OCI-LY7 (cell line): ENCODE data around the gene CYRIA. TPM values are rescaled to one million over a fixed set of nuclear protein-coding genes. Genes with fewer than 3 reads are reported as not detected.
A peak's percentile ranks its signal among the peaks of the same experiment; 100 is the strongest.

ENCODE experiments used
- BruUV-seq: library from RNA; stranded (reverse); fragments of 400-500 nt; replicated peaks from 2 replicates; lab custom pipeline; 2021; lab: Mats Ljungman, UMichigan
- CTCF ChIA-PET: fragments of 300-600 bp; sonication (Branson Sonifier 250); formaldehyde crosslinking; loops from one replicate; lab custom pipeline; 2022; ENCODE audit warnings: antibody characterized with exemption; ENCODE audit not compliant: unreplicated experiment; lab: Charles Lee
- POLR2A ChIA-PET: fragments of 300-600 bp; sonication (Branson Sonifier 250); formaldehyde crosslinking; loops from one replicate; lab custom pipeline; 2022; ENCODE audit warnings: antibody characterized with exemption; lab: Charles Lee
- DNase-seq: peaks from one replicate; pipeline ENCODE4 v3.0.0-alpha.2; 2015; ENCODE audit warnings: low spot score
- H2AFZ ChIP-seq: fragments of 200-600 bp; sonication (generic), shearing (Covaris generic); 2 replicates; pipeline ENCODE4 v1.6.1; 2014; ENCODE audit warnings: mild to moderate bottlenecking, antibody characterized with exemption, low read length, moderate library complexity
- H3K27ac ChIP-seq: fragments of 200-600 bp; sonication (generic); 2 replicates; pipeline ENCODE4 v1.5.1; 2014; ENCODE audit warnings: mixed run types, low read depth, mild to moderate bottlenecking, moderate library complexity, low read length, inconsistent platforms; ENCODE audit not compliant: poor library complexity, severe bottlenecking
- H3K36me3 ChIP-seq: fragments of 200-600 bp; sonication (generic); 2 replicates; pipeline ENCODE4 v1.6.1; 2014; ENCODE audit warnings: mild to moderate bottlenecking, antibody characterized with exemption, low read length, moderate library complexity, mixed read lengths; ENCODE audit not compliant: insufficient read depth
- H3K4me1 ChIP-seq: fragments of 200-600 bp; sonication (generic); 2 replicates; pipeline ENCODE4 v1.5.1; 2014; ENCODE audit warnings: mild to moderate bottlenecking, low read length; ENCODE audit not compliant: insufficient read depth, poor library complexity, severe bottlenecking
- H3K4me2 ChIP-seq: fragments of 200-600 bp; sonication (generic); 2 replicates; pipeline ENCODE4 v1.6.1; 2014; ENCODE audit warnings: mild to moderate bottlenecking, low read length
- H3K4me3 ChIP-seq: fragments of 200-600 bp; sonication (generic); 2 replicates; pipeline ENCODE4 v1.5.1; 2014; ENCODE audit warnings: mild to moderate bottlenecking, low read depth, low read length; ENCODE audit not compliant: poor library complexity, severe bottlenecking
- H3K79me2 ChIP-seq: fragments of 200-600 bp; sonication (generic); 2 replicates; pipeline ENCODE4 v1.6.1; 2016; ENCODE audit warnings: low read depth, mild to moderate bottlenecking, low read length, moderate library complexity, mixed read lengths; ENCODE audit not compliant: insufficient read depth
- H3K9me2 ChIP-seq: fragments of 200-600 bp; sonication (generic); 2 replicates; pipeline ENCODE4 v1.6.1; 2016; ENCODE audit warnings: mild to moderate bottlenecking, low read length, mixed read lengths; ENCODE audit not compliant: insufficient read depth
- H3K9me3 ChIP-seq: fragments of 200-600 bp; sonication (generic); 2 replicates; pipeline ENCODE4 v1.6.1; 2014; ENCODE audit warnings: mild to moderate bottlenecking, mixed run types, low read length, mixed read lengths
- H4K20me1 ChIP-seq: fragments of 200-600 bp; sonication (generic); 2 replicates; pipeline ENCODE4 v1.6.1; 2014; ENCODE audit warnings: mild to moderate bottlenecking, antibody characterized with exemption, low read length, moderate library complexity, mixed read lengths; ENCODE audit not compliant: insufficient read depth
- EZH2phosphoT487 ChIP-seq: fragments of 200-600 bp; sonication (generic); IDR thresholded peaks from 2 replicates; pipeline ENCODE4 v1.6.1; 2018; ENCODE audit warnings: low read depth, borderline replicate concordance, mild to moderate bottlenecking, mixed run types, antibody characterized with exemption, low read length, moderate library complexity, mixed read lengths
- intact Hi-C: fragments of 100-400 bp; cut with micrococcal nuclease; formaldehyde crosslinking; loops from one replicate; pipeline ENCODE4 v1.10.0; 2022; ENCODE audit not compliant: unreplicated experiment
- total RNA-seq, 2 experiments: library from RNA; depleted of rRNA in 1 of 2; stranded (reverse); fragments of >200 nt in 1 of 2; shearing (Covaris generic) in 1 of 2; gene quantifications; 2 replicates each; pipeline ENCODE4 v1.2.3, GENCODE V29; 2014 to 2022
- TF ChIP-seq, protein P1 (sequence below): fragments of 200-600 bp; sonication (generic); conservative IDR thresholded peaks from 2 replicates; pipeline ENCODE4 v1.5.1; 2014; ENCODE audit warnings: mild to moderate bottlenecking, antibody characterized with exemption, low read length, moderate library complexity, mixed read lengths

CYRIA gene
- total RNA-seq, 2 experiments from 2014 or later, result 5.0 to 11.7 TPM

DNA sequence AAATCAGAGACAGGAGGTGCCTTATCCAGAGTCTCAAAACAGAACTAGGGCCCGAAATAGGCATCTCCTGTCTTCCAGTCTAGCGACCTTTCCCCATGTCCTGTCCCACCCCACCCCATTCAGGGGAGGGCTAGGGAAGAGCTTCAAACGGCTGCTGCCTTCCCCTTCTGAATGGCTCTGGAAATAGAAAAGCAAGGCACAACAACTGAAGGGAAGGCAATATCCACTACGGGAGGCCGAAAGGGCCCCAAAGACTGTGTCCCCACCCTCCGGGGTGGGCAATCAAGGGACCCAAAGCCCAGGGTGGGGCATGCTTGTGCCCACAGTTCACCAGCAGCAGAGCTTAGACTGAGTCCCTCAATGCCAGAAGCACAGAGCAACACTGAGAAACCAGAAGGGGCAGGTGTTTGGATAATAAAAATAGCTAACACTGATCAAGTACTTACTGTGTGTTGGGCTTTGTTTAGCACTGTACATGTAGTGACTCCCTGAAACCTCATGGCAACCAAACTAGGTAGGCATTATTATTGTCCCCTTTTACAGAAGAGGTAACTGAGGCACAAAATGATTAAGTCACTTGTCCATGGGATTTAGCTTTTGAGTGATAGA, 38.5 kb downstream of the CYRIA start:
- peaks cover 96% of the 10 kb centered on the region for H3K4me1 ChIP-seq
- DNase-seq, result peak; percentile 80
- H2AFZ ChIP-seq, result no peak overlapping the region; the same call in 1 of the 2 replicates
- H4K20me1 ChIP-seq, result no peaks in the 10 kb centered on the region
- H3K79me2 ChIP-seq, result peaks cover 13% of the 10 kb centered on the region; the same call in 1 of the 2 replicates
- no peaks in the 10 kb centered on the region for H3K9me3 ChIP-seq
- H3K27ac ChIP-seq, result peak overlapping the region; percentile 97
- no peaks in the 10 kb centered on the region for H3K9me2 ChIP-seq
- H3K36me3 ChIP-seq, result peaks cover 1% of the 10 kb centered on the region; the same call in 1 of the 2 replicates
- POLR2A ChIA-PET, result interaction anchor here (0.7 to 15.0 kb wide), 11 partner anchors 10 to 1127 kb away, joined by 3 to 414 read pairs (median 4); partner anchors contain the start of genes CYRIA, GEN1 and SMC6
- H3K4me2 ChIP-seq, result peak overlapping the region; percentile 95
- CTCF ChIA-PET, result interaction anchor here (0.8 to 13.4 kb wide), 6 partner anchors 9 to 1194 kb away, joined by 3 to 149 read pairs (median 4); no protein-coding TSS in a partner anchor
- TF ChIP-seq, protein P1, sequence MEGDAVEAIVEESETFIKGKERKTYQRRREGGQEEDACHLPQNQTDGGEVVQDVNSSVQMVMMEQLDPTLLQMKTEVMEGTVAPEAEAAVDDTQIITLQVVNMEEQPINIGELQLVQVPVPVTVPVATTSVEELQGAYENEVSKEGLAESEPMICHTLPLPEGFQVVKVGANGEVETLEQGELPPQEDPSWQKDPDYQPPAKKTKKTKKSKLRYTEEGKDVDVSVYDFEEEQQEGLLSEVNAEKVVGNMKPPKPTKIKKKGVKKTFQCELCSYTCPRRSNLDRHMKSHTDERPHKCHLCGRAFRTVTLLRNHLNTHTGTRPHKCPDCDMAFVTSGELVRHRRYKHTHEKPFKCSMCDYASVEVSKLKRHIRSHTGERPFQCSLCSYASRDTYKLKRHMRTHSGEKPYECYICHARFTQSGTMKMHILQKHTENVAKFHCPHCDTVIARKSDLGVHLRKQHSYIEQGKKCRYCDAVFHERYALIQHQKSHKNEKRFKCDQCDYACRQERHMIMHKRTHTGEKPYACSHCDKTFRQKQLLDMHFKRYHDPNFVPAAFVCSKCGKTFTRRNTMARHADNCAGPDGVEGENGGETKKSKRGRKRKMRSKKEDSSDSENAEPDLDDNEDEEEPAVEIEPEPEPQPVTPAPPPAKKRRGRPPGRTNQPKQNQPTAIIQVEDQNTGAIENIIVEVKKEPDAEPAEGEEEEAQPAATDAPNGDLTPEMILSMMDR, result no peak
- TF ChIP-seq EZH2phosphoT487, result no peak
- BruUV-seq, result no TSS peak
- peak overlapping the region; percentile 66 for H3K4me3 ChIP-seq
- intact Hi-C loops, result loop anchor here (5.0 to 10.0 kb wide), 3 partner anchors 538 to 1125 kb away; partner anchors contain the start of genes GEN1, RAD51AP2 and SMC6

DNA sequence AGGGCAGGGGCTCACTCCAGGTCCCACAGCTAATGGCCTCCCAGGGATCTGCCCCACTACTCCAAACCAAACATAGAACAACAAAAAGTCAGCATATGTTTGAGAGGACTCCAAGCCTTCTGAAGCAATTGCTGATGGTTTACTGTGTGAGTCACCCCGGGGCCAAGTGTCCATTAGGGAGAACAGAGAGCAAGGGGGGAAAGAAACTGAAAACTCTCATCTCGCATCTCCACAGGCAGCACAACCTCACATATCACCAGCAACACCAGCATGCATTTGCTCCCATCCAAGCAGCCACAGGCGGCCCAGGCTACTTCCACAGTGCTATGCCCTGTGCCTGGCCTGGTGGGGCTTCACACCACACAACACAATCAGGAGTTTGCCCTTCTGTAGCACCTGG, 39.1 kb downstream of the CYRIA start:
- peaks cover 100% of the 10 kb centered on the region for H3K4me1 ChIP-seq
- H3K4me2 ChIP-seq, result peak overlapping the region; percentile 95
- H3K79me2 ChIP-seq, result peaks cover 13% of the 10 kb centered on the region; the same call in 1 of the 2 replicates
- intact Hi-C loops, result loop anchor here (5.0 to 10.0 kb wide), 3 partner anchors 538 to 1126 kb away; partner anchors contain the start of genes GEN1, RAD51AP2 and SMC6
- peak overlapping the region; percentile 97 for H3K27ac ChIP-seq
- peaks cover 8% of the 10 kb centered on the region for H3K36me3 ChIP-seq
- H3K4me3 ChIP-seq, result peak overlapping the region; percentile 66
- no TSS peak for BruUV-seq
- peak overlapping the region; percentile 28; the same call in 1 of the 2 replicates for H2AFZ ChIP-seq
- CTCF ChIA-PET, result interaction anchor here (1.0 to 13.4 kb wide), 4 partner anchors 13 to 130 kb away, joined by 3 to 149 read pairs (median 4); no protein-coding TSS in a partner anchor
- no peaks in the 10 kb centered on the region for H3K9me3 ChIP-seq
- POLR2A ChIA-PET, result interaction anchor here (0.8 to 15.0 kb wide), 7 partner anchors 10 to 131 kb away, joined by 3 to 414 read pairs (median 4); partner anchors contain the start of gene CYRIA
- H3K9me2 ChIP-seq, result no peaks in the 10 kb centered on the region
- TF ChIP-seq EZH2phosphoT487, result no peak
- TF ChIP-seq, protein P1, result no peak
- DNase-seq, result peak; percentile 40
- no peaks in the 10 kb centered on the region for H4K20me1 ChIP-seq
